GM18505 (cell line): Measurements from ENCODE around the gene TTC34.

Source experiments
- ATAC-seq: cut with Tn5 transposase; IDR thresholded peaks from one replicate; pipeline ENCODE4 v1.9.1; 2021; ENCODE audit not compliant: unreplicated experiment
- POLR2A ChIP-seq: IDR thresholded peaks from 4 replicates; pipeline ENCODE4 v1.6.1; 2011; ENCODE audit warnings: borderline replicate concordance; ENCODE audit not compliant: insufficient read depth, insufficient read length; ENCODE audit errors: extremely low read depth

Gene TTC34

GRCh38 chr1:2801535-2802291 lies at the start of gene TTC34:
TSS of gene TTC34 (minus strand) at chr1:2801693. CDS start at chr1:2800827, 866 bp downstream.
- no peak for ATAC-seq
- TF ChIP-seq POLR2A = no peak

GRCh38 chr1:2850502-2850901 lies 49.0 kb upstream of the TTC34 start:
- ATAC-seq = no peak
- no peak for TF ChIP-seq POLR2A

- no peak for TF ChIP-seq POLR2A
- no peak for ATAC-seq
These were observed 46.6 kb upstream of the TTC34 start for GRCh38 chr1:2848006-2848670.

GRCh38 chr1:2847086-2847985 lies 45.8 kb upstream of the TTC34 start:
- no peak for TF ChIP-seq POLR2A
- no peak for ATAC-seq

GRCh38 chr1:2845869-2846268 lies 44.4 kb upstream of the TTC34 start:
- no peak for TF ChIP-seq POLR2A
- no peak for ATAC-seq

GRCh38 chr1:2840036-2840809 lies 38.7 kb upstream of the TTC34 start:
- ATAC-seq = no peak
- TF ChIP-seq POLR2A = no peak

- ATAC-seq = no peak
- TF ChIP-seq POLR2A = no peak
These were observed 36.3 kb upstream of the TTC34 start for GRCh38 chr1:2837823-2838222.

- no peak for TF ChIP-seq POLR2A
These were observed 35.8 kb upstream of the TTC34 start for GRCh38 chr1:2837316-2837715.

GRCh38 chr1:2836333-2836970 lies 35.0 kb upstream of the TTC34 start:
- no peak for TF ChIP-seq POLR2A
- ATAC-seq = no peak

More at GRCh38 chr1:2837316-2837715, 35.8 kb upstream of the TTC34 start:
- no peak for ATAC-seq

GRCh38 chr1:2835650-2836159 lies 34.2 kb upstream of the TTC34 start:
- no peak for TF ChIP-seq POLR2A
- no peak for ATAC-seq

- no peak for ATAC-seq
- no peak for TF ChIP-seq POLR2A
These were observed 33.5 kb upstream of the TTC34 start for GRCh38 chr1:2834741-2835564.
